HFFc6 (cell line): ENCODE data around the gene WDR90. TPM values are rescaled to one million over a fixed set of nuclear protein-coding genes. Genes with fewer than 3 reads are reported as not detected.

Experiments used
- DNase-seq: peaks from one replicate; pipeline ENCODE4 v3.0.0-alpha.2; 2018
- H3K27ac Mint-ChIP-seq: 2 replicates; pipeline ENCODE4 v1.8.0; 2020; ENCODE audit warnings: mild to moderate bottlenecking, mixed read lengths
- H3K27me3 Mint-ChIP-seq: 2 replicates; pipeline ENCODE4 v1.8.0; 2021; ENCODE audit warnings: mild to moderate bottlenecking, moderate library complexity, mixed read lengths; ENCODE audit not compliant: insufficient read depth
- H3K36me3 Mint-ChIP-seq: 2 replicates; pipeline ENCODE4 v1.8.0; 2021; ENCODE audit warnings: low read depth, mixed read lengths
- H3K4me1 Mint-ChIP-seq: 2 replicates; pipeline ENCODE4 v1.8.0; 2020; ENCODE audit warnings: low read depth, mixed read lengths
- H3K4me3 Mint-ChIP-seq: 2 replicates; pipeline ENCODE4 v1.8.0; 2020; ENCODE audit warnings: mild to moderate bottlenecking, moderate library complexity, mixed read lengths
- H3K9me3 Mint-ChIP-seq: 2 replicates; pipeline ENCODE4 v1.8.0; 2020; ENCODE audit warnings: mild to moderate bottlenecking, mixed read lengths
- total RNA-seq, 6 experiments: library from RNA; stranded (reverse); fragmentation: NEBNext Ultra II Directional; extraction: Animal tissue kit (Norgen Biotek cat#: 25700); gene quantifications; 2 replicates in 1 of 6; 3 replicates in 5 of 6; pipeline ENCODE4 v1.2.3, GENCODE V29; 2021
- TF ChIP-seq, protein P1 (sequence below): fragments of 200-600 bp; sonication (generic); IDR thresholded peaks from 2 replicates; pipeline ENCODE4 v1.5.0; 2021; ENCODE audit warnings: antibody characterized with exemption, mild to moderate bottlenecking

WDR90 gene
- total RNA-seq, 6 experiments from 2014 or later, result 11.6 to 19.0 (median 17.7) TPM

- H3K27me3 Mint-ChIP-seq, result peaks cover 8% of the 10 kb centered on the region
- TF ChIP-seq, protein P1, sequence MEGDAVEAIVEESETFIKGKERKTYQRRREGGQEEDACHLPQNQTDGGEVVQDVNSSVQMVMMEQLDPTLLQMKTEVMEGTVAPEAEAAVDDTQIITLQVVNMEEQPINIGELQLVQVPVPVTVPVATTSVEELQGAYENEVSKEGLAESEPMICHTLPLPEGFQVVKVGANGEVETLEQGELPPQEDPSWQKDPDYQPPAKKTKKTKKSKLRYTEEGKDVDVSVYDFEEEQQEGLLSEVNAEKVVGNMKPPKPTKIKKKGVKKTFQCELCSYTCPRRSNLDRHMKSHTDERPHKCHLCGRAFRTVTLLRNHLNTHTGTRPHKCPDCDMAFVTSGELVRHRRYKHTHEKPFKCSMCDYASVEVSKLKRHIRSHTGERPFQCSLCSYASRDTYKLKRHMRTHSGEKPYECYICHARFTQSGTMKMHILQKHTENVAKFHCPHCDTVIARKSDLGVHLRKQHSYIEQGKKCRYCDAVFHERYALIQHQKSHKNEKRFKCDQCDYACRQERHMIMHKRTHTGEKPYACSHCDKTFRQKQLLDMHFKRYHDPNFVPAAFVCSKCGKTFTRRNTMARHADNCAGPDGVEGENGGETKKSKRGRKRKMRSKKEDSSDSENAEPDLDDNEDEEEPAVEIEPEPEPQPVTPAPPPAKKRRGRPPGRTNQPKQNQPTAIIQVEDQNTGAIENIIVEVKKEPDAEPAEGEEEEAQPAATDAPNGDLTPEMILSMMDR, result no peak
- no peaks in the 10 kb centered on the region for H3K36me3 Mint-ChIP-seq
- no peak overlapping the region for H3K27ac Mint-ChIP-seq
- H3K9me3 Mint-ChIP-seq, result 0 out of 2 replicates have a peak, but pooled peaks cover 4% of the 10 kb centered on the region
- H3K4me3 Mint-ChIP-seq, result no peak overlapping the region
- no peak for DNase-seq
- H3K4me1 Mint-ChIP-seq, result no peaks in the 10 kb centered on the region
Measured at GRCh38 chr16:638836-639235, 10.3 kb upstream of the WDR90 start.

DNA sequence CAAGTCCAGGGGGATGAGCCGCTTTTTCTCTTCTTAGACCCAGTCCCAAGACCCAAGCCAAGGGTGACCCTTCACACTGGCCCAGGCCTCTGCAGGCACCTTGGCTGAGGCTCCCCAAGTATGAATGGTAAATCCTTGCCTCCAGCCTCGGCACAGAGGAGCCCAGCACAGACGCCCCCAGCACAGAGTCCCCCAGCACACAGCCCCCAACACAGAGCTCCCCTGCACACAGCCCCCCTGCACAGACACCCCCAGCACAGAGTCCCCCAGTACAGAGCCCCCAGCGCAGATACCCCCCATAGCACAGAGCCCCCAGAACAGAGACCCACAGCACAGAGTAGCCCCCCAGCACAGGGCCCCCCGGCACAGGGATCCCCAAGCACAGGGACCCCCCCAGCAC, 8.6 kb upstream of the WDR90 start:
- Mint-ChIP-seq H3K27ac (no peak overlapping the region; the same call in 1 of the 2 replicates), H3K4me1 (no peaks in the 10 kb centered on the region), H3K27me3 (peaks cover 10% of the 10 kb centered on the region), H3K9me3 (0 out of 2 replicates have a peak, but pooled peaks cover 4% of the 10 kb centered on the region), H3K4me3 (peak overlapping the region; percentile 69), H3K36me3 (no peaks in the 10 kb centered on the region)
- DNase-seq, result no peak
- TF ChIP-seq, protein P1, result no peak

DNA sequence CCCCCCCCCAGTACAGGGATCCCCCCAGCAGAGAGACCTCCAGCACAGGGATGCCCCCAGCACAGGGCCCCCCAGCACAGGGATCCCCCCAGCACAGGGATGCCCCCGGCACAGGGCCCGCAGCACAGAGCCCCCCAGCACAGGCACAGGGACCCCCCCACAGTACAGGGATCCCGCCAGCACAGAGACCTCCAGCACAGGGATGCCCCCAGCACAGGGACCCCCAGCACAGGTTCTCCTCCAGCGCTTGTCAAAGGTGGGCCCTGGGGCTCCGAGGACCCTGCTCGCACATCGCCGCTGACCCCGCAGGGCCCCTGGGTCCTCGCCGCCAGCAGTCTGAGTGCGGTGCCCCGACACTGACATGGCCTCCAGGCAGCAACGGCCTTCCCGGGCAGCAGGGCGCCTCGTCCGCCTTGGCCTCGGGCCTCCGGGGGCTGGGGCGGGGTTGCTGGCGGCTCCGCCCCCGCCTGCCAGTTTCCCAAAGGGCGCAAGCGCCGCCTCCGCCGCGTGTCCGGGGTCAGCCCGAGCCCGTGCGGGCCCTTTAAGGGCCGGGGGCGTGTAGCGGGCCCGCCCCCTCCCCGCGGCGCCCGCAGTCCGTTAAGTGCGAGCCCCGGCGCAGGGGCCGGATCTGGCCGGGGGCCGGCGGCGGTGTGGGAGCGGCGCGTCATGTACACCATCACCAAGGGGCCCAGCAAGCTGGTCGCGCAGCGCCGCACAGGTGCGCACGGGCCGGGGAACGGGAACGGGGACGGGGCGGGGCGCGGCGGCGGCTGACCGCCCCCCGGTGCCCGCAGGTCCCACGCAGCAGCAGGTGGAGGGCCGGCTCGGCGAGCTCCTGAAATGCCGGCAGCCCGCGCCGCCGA, 7.6 kb upstream of the WDR90 start, which contains the start of gene MCRIP2:
Gene MCRIP2, plus strand, starts transcription at position 503 of the 863 bp plus-strand sequence. Its CDS starts 164 bp downstream, at position 667.
- Mint-ChIP-seq H3K4me3 (peak within 1 kb of the TSS; percentile 82), H3K36me3 (no peaks in the 10 kb centered on the region), H3K27ac (peak within 1 kb of the TSS; percentile 38), H3K9me3 (0 out of 2 replicates have a peak, but pooled peaks cover 2% of the 10 kb centered on the region), H3K27me3 (peaks cover 7% of the 10 kb centered on the region), H3K4me1 (no peaks in the 10 kb centered on the region)
- DNase-seq, result peak; percentile 56
- TF ChIP-seq, protein P1, result no peak

DNA sequence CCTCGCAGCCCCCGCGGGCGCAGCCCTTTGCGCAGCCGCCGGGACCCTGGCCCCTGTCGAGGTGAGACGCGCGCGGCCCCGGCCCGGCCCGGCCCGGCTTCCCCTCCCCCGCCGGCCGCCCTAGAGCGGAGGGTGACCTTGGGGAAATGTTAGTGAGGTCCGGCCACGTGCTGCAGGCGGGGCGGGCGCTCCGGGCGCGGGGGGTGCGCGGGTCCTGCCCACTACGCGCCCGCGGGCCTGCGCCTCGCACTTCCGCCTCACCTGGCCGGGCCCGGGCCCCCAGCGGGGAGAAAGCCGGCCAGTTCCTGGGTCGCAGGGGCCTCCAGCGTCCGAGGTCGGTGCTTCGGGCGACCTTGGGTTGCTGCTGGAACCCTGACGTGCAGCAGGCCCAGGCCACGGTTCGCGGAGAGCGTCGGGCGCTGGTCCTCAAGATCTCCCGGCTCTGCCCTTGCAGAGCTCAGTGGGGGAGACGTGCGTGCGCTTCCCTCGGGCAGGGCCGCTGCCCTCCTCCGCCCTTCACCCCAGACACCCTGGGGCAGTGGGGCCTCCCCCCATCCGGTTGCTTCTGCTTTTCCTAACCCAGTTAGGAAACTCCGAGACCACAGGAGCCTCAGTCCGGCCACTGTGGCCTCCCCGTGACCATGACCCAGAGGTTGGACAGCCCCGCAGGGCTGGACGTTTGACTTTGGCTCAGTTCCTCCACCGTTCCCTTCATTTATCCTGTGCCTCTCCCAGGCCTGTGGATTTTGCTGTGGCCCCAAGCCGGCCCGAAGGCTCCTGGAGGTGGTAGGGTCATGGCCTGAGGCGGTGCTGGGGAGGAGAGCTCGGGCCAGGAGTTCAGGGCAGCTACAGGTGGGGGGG, 6.7 kb upstream of the WDR90 start:
- Mint-ChIP-seq H3K4me1 (no peaks in the 10 kb centered on the region), H3K36me3 (no peaks in the 10 kb centered on the region), H3K4me3 (peak overlapping the region; percentile 82), H3K27me3 (peaks cover 4% of the 10 kb centered on the region; the same call in 1 of the 2 replicates), H3K9me3 (no peaks in the 10 kb centered on the region), H3K27ac (peak overlapping the region; percentile 38; the same call in 1 of the 2 replicates)
- TF ChIP-seq, protein P1, result no peak
- DNase-seq, result no peak

DNA sequence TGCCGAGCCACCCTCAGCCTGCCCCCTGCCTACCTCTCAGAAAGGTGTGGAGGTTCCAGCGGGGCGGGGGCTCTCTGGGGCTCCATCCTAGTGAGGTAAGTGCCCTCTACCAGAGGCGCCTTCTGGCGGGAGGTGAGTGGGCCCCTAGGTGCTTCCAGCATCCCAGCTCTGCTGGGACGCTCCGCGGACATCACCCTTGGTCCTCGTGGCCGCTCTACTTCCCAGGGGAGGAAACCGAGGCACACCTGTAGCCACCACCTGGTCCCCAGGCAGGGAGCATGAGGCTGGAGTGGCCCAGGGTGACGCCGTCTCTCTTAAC, 6.2 kb upstream of the WDR90 start:
- no peak for DNase-seq
- H3K27ac Mint-ChIP-seq, result no peak overlapping the region
- peak overlapping the region; percentile 82 for H3K4me3 Mint-ChIP-seq
- H3K9me3 Mint-ChIP-seq, result no peaks in the 10 kb centered on the region
- no peaks in the 10 kb centered on the region for H3K36me3 Mint-ChIP-seq
- TF ChIP-seq, protein P1, result no peak
- no peaks in the 10 kb centered on the region for H3K4me1 Mint-ChIP-seq
- H3K27me3 Mint-ChIP-seq, result peaks cover 4% of the 10 kb centered on the region; the same call in 1 of the 2 replicates
